SH-SY5Y (cell line): ENCODE measurements around the gene SEMA3A.

ENCODE experiments used
- GATA2 ChIP-seq: IDR thresholded peaks from 2 replicates; pipeline ENCODE4 v1.6.1; 2011; ENCODE audit warnings: mild to moderate bottlenecking, low read depth, low read length
- GATA3 ChIP-seq: IDR thresholded peaks from 2 replicates; pipeline ENCODE4 v1.6.1; 2011; ENCODE audit warnings: low read depth, mild to moderate bottlenecking, low read length, moderate library complexity

DNA sequence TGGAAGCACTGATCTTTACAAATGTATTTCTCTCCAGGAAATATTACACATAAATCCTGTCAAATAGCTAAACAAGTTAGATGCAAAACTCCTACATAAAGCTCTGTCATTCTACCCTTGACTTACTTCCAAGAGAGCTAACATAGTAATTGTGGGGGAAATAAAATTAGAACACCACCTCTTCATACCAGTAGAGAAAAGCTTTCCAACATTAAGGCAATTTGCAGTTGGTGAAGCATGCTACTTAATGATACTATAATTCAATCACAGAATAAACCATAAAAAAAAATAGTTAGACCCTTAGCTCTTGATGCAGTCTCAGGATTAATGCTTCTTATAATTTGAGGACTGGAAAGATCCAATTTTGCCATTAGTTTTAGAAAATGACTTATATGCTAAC, 35.2 kb downstream of the SEMA3A start:
- TF ChIP-seq GATA3 (no peak), GATA2 (no peak)
